HuH-7 (cell line): ENCODE measurements around the gene RNF41.
"Not testable (repeated sequence)": the region's sequence is repeated elsewhere in the genome, so short reads cannot be mapped to it uniquely, and the experiment has no call there.

Source experiments
- DNase-seq: peaks from one replicate; pipeline ENCODE4 v3.0.0; 2011; ENCODE audit warnings: low spot score

The RNF41 gene

GRCh38 chr12:56221757-56222530, at the start of gene RNF41:
Gene RNF41, minus strand, starts transcription at chr12:56221922. Its CDS starts 7,875 bp downstream, at chr12:56214047.
- peak; percentile 98 for DNase-seq

- DNase-seq: peak; percentile 52
Observed at GRCh38 chr12:56271031-56271430, 49.3 kb upstream of the RNF41 start.

- peak; percentile 62 for DNase-seq
Observed at GRCh38 chr12:56267443-56268071, 45.8 kb upstream of the RNF41 start.

- peak; percentile 94 for DNase-seq
Observed at GRCh38 chr12:56266693-56267442, 45.1 kb upstream of the RNF41 start, which contains the start of gene COQ10A. Gene COQ10A, plus strand, starts transcription at chr12:56266942. Its CDS starts 177 bp downstream, at chr12:56267119.

- not testable (repeated sequence) for DNase-seq
Observed at GRCh38 chr12:56266068-56266692, 44.5 kb upstream of the RNF41 start.

- DNase-seq: not testable (repeated sequence)
Observed at GRCh38 chr12:56262955-56263354, 41.2 kb upstream of the RNF41 start.

GRCh38 chr12:56261503-56262232, 39.9 kb upstream of the RNF41 start:
- no peak for DNase-seq

GRCh38 chr12:56260921-56261320, 39.2 kb upstream of the RNF41 start:
- DNase-seq: no peak

GRCh38 chr12:56260380-56260779, 38.7 kb upstream of the RNF41 start:
- DNase-seq: no peak

- no peak for DNase-seq
Observed at GRCh38 chr12:56258820-56259183, 37.1 kb upstream of the RNF41 start.

- peak; percentile 92 for DNase-seq
Observed at GRCh38 chr12:56258068-56258819, 36.5 kb upstream of the RNF41 start, which contains the start of gene ANKRD52. Gene ANKRD52, minus strand, starts transcription at chr12:56258384. Its CDS starts 115 bp downstream, at chr12:56258269.

- DNase-seq: peak; percentile 91
Observed at GRCh38 chr12:56257491-56258067, 35.9 kb upstream of the RNF41 start.

GRCh38 chr12:56257071-56257470, 35.3 kb upstream of the RNF41 start:
- no peak for DNase-seq

- no peak for DNase-seq
Observed at GRCh38 chr12:56256326-56256960, 34.7 kb upstream of the RNF41 start.

GRCh38 chr12:56255671-56256070, 33.9 kb upstream of the RNF41 start:
- DNase-seq: no peak

- DNase-seq: no peak
Observed at GRCh38 chr12:56253091-56253490, 31.4 kb upstream of the RNF41 start.

- no peak for DNase-seq
Observed at GRCh38 chr12:56252649-56253048, 30.9 kb upstream of the RNF41 start.

- no peak for DNase-seq
Observed at GRCh38 chr12:56248711-56249110, 27.0 kb upstream of the RNF41 start.

GRCh38 chr12:56247923-56248322, 26.2 kb upstream of the RNF41 start:
- no peak for DNase-seq

GRCh38 chr12:56244494-56244893, 22.8 kb upstream of the RNF41 start:
- no peak for DNase-seq
